ENCODE data around the gene PFDN6. TPM values are rescaled to one million over a fixed set of nuclear protein-coding genes. Genes with fewer than 3 reads are reported as not detected.
"Not testable (repeated sequence)": the region's sequence is repeated elsewhere in the genome, so short reads cannot be mapped to it uniquely, and the experiment has no call there.

The PFDN6 gene
- total RNA-seq, 3 donors from 2014 or later (not counting 1 experiment from before 2014, with no cell fraction given), result 19.2 to 26.5 (median 22.7) TPM

GRCh38 chr6:33280539-33280938 is 8.9 kb upstream of the PFDN6 start:
- WGBS (ENCODE audit: insufficient coverage), result 91% methylated on average over 6 of the region's 6 CpGs
- Mint-ChIP-seq H3K27ac (peak overlapping the region in 1 of 2 donors; percentile 27), H3K9me3 (no peaks in the 10 kb centered on the region), H3K4me1 (peaks cover 19 to 46% of the 10 kb centered on the region in 2 donors), H3K4me3 (no peak overlapping the region), H3K36me3 (no peaks in the 10 kb centered on the region), H3K27me3 (ENCODE audit: low read depth in 2 of 2) (no peaks in the 10 kb centered on the region)
- TF ChIP-seq, protein P1, sequence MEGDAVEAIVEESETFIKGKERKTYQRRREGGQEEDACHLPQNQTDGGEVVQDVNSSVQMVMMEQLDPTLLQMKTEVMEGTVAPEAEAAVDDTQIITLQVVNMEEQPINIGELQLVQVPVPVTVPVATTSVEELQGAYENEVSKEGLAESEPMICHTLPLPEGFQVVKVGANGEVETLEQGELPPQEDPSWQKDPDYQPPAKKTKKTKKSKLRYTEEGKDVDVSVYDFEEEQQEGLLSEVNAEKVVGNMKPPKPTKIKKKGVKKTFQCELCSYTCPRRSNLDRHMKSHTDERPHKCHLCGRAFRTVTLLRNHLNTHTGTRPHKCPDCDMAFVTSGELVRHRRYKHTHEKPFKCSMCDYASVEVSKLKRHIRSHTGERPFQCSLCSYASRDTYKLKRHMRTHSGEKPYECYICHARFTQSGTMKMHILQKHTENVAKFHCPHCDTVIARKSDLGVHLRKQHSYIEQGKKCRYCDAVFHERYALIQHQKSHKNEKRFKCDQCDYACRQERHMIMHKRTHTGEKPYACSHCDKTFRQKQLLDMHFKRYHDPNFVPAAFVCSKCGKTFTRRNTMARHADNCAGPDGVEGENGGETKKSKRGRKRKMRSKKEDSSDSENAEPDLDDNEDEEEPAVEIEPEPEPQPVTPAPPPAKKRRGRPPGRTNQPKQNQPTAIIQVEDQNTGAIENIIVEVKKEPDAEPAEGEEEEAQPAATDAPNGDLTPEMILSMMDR (IDR thresholded peaks at IDR 0.05), result no peak
- Histone ChIP-seq H3K4me1 (ENCODE audit: control insufficient read depth, insufficient read depth, low read length) (peaks cover 42% of the 10 kb centered on the region), H3K27ac (ENCODE audit: low read length) (no peak overlapping the region), H3K9me3 (ENCODE audit: control insufficient read depth, insufficient read depth, low read length) (no peaks in the 10 kb centered on the region), H3K27me3 (ENCODE audit: control insufficient read depth, insufficient read depth, low read length) (no peaks in the 10 kb centered on the region), H3K36me3 (ENCODE audit: control insufficient read depth, insufficient read depth, low read length) (peaks cover 42% of the 10 kb centered on the region), H3K4me3 (ENCODE audit: low read length) (no peak overlapping the region)
- ATAC-seq (no peak), DNase-seq (peak in 1 of 2 donors; percentile 2)
- intact Hi-C loops (cut with micrococcal nuclease), result no loop called here

GRCh38 chr6:33285214-33285613 is 4.2 kb upstream of the PFDN6 start:
- DNase-seq; H3K27me3 ChIP-seq (ENCODE audit: control insufficient read depth, insufficient read depth, low read length); ATAC-seq; H3K27me3 Mint-ChIP-seq (ENCODE audit: low read depth in 2 of 2); intact Hi-C loops (cut with micrococcal nuclease); H3K36me3 Mint-ChIP-seq; H3K4me3 ChIP-seq (ENCODE audit: low read length); H3K4me3 Mint-ChIP-seq; H3K9me3 ChIP-seq (ENCODE audit: control insufficient read depth, insufficient read depth, low read length); H3K9me3 Mint-ChIP-seq; H3K27ac Mint-ChIP-seq; H3K27ac ChIP-seq (ENCODE audit: low read length): not testable (repeated sequence)
- Histone ChIP-seq H3K36me3 (ENCODE audit: control insufficient read depth, insufficient read depth, low read length) (peaks cover 33% of the 10 kb centered on the region), H3K4me1 (ENCODE audit: control insufficient read depth, insufficient read depth, low read length) (peaks cover 19% of the 10 kb centered on the region)
- peaks cover 28 to 41% of the 10 kb centered on the region in 2 donors for H3K4me1 Mint-ChIP-seq
- WGBS (ENCODE audit: insufficient coverage), result 94% methylated on average over 4 of the region's 4 CpGs

DNA sequence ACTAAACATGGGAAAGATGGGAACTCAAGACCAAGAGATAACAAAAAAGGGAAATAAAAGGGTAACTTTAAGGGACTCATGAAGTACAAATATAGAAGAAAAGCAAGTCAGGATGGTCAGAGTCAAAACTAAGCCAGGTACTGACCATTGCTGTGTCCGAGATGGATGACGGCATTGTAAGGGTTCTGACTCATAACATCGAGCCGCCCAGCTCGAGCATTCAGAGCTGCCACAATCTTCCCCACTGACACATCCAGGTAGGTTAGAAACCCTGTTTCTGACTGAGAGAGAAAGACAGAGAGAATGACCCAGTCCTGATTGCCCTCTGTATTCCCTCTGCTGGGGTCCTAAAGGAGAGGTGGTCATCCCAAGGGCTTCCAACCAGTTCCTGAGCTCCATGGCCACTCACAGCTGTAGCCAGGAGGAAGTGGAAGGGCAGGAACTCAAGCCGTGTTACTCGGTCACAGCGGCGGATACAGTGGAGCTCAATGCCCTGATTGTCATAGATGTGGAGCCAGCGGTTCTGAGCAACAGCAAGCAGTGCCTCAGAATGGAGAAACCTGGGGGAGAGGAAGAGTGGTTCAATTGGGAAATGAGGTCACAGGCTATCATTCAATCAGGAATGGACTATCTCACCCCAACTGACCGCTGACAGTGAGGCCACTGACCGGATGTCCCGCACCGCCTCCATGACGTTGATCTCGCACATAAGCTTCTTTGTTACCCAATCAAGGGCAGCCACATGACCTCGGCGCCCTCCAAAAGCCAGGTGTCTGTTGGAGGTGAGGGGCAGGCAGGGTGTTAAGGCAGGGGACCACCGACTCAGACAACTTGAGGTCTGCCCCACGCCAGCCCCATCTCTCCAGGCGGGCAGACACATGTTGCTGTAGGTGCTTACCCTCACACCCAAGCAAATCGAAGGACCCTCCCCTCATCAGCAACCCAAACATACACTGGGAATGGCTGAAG is 2.2 kb upstream of the PFDN6 start:
- intact Hi-C loops (cut with micrococcal nuclease), result no loop called here
- Mint-ChIP-seq H3K36me3 (peaks cover 8% of the 10 kb centered on the region), H3K9me3 (no peaks in the 10 kb centered on the region), H3K4me1 (peaks cover 39 to 48% of the 10 kb centered on the region in 2 donors), H3K27ac (peak overlapping the region in 1 of 2 donors; percentile 21), H3K4me3 (peak overlapping the region; percentile 51), H3K27me3 (ENCODE audit: low read depth in 2 of 2) (no peaks in the 10 kb centered on the region)
- Histone ChIP-seq H3K36me3 (ENCODE audit: control insufficient read depth, insufficient read depth, low read length) (peaks cover 44% of the 10 kb centered on the region), H3K27me3 (ENCODE audit: control insufficient read depth, insufficient read depth, low read length) (no peaks in the 10 kb centered on the region), H3K27ac (ENCODE audit: low read length) (no peak overlapping the region), H3K9me3 (ENCODE audit: control insufficient read depth, insufficient read depth, low read length) (no peaks in the 10 kb centered on the region), H3K4me3 (ENCODE audit: low read length) (no peak overlapping the region), H3K4me1 (ENCODE audit: control insufficient read depth, insufficient read depth, low read length) (peaks cover 23% of the 10 kb centered on the region)
- ATAC-seq, result no peak
- 95% methylated on average over 22 of the region's 22 CpGs for WGBS (ENCODE audit: insufficient coverage)
- TF ChIP-seq, protein P1 (IDR thresholded peaks at IDR 0.05), result no peak
- no peak for DNase-seq

- Mint-ChIP-seq H3K9me3 (no peaks in the 10 kb centered on the region), H3K36me3 (peaks cover 8% of the 10 kb centered on the region), H3K27ac (peak overlapping the region; percentile 92 to 94), H3K27me3 (ENCODE audit: low read depth in 2 of 2) (no peaks in the 10 kb centered on the region), H3K4me1 (peaks cover 39 to 48% of the 10 kb centered on the region in 2 donors), H3K4me3 (peak overlapping the region; percentile 99)
- 11% methylated on average over 19 of the region's 21 CpGs for WGBS (ENCODE audit: insufficient coverage)
- Histone ChIP-seq H3K27ac (ENCODE audit: low read length) (peak overlapping the region; percentile 0), H3K9me3 (ENCODE audit: control insufficient read depth, insufficient read depth, low read length) (no peaks in the 10 kb centered on the region), H3K27me3 (ENCODE audit: control insufficient read depth, insufficient read depth, low read length) (no peaks in the 10 kb centered on the region), H3K4me1 (ENCODE audit: control insufficient read depth, insufficient read depth, low read length) (peaks cover 23% of the 10 kb centered on the region), H3K36me3 (ENCODE audit: control insufficient read depth, insufficient read depth, low read length) (peaks cover 48% of the 10 kb centered on the region), H3K4me3 (ENCODE audit: low read length) (peak overlapping the region; percentile 81)
- TF ChIP-seq, protein P1 (IDR thresholded peaks at IDR 0.05), result no peak
- ATAC-seq, result no peak
- DNase-seq, result no peak
- intact Hi-C loops (cut with micrococcal nuclease), result no loop called here
Observed at GRCh38 chr6:33288141-33288920, 1.1 kb upstream of the PFDN6 start.
